Measurements from ENCODE around the gene IFI30.

DNA sequence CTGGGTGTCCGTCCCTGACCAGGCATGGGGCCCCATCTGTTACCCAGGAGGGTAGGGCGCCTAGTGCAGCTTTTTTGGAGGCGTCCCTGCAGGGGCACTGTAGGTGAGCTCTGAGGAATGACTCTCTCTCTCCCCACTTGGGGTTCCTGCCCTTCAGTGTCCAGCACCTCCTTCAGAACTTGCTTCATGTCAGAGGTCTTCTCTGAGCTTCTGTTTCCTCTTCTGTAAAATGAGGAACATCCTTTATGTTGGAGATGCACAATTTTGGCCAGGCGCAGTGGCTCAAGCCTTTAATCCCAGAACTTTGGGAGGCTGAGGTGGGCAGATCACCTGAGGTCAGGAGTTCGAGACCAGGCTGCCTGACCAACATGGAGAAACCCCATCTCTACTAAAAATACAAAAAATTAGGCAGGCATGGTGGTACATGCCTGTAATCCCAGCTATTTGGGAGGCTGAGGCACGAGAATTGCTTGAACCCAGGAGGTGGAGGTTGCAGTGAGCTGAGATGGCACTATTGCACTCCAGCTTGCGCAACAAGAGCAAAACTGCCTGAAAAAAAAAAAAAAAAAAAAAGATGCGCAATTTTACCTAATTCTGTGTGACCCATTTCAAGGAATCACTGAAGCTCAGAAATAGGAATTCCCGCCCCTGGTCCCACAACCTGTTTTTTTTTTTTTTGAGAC lies 35.8 kb upstream of the IFI30 start:
- TF ChIP-seq, protein P1, sequence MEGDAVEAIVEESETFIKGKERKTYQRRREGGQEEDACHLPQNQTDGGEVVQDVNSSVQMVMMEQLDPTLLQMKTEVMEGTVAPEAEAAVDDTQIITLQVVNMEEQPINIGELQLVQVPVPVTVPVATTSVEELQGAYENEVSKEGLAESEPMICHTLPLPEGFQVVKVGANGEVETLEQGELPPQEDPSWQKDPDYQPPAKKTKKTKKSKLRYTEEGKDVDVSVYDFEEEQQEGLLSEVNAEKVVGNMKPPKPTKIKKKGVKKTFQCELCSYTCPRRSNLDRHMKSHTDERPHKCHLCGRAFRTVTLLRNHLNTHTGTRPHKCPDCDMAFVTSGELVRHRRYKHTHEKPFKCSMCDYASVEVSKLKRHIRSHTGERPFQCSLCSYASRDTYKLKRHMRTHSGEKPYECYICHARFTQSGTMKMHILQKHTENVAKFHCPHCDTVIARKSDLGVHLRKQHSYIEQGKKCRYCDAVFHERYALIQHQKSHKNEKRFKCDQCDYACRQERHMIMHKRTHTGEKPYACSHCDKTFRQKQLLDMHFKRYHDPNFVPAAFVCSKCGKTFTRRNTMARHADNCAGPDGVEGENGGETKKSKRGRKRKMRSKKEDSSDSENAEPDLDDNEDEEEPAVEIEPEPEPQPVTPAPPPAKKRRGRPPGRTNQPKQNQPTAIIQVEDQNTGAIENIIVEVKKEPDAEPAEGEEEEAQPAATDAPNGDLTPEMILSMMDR (IDR thresholded peaks at IDR 0.05): no peak
- TF ChIP-seq EP300 (IDR thresholded peaks at IDR 0.05; ENCODE audit: low read depth) (no peak), POLR2AphosphoS5 (IDR thresholded peaks at IDR 0.05) (no peak)
